ENCODE results near the gene ERF. TPM values are rescaled to one million over a fixed set of nuclear protein-coding genes. Genes with fewer than 3 reads are reported as not detected.

The ERF gene
- polyA plus RNA-seq, 1 donor from 2014 or later, result 3.8 TPM

- Histone ChIP-seq H3K9ac (ENCODE audit: low read length) (no peak overlapping the region), H4K20me1 (ENCODE audit: insufficient read depth) (no peaks in the 10 kb centered on the region), H3K27me3 (ENCODE audit: insufficient read depth, low read depth, low read length) (no peaks in the 10 kb centered on the region), H3F3A (ENCODE audit: insufficient read depth, low read length, poor library complexity, severe bottlenecking) (no peaks in the 10 kb centered on the region), H3K79me2 (replicated peaks; ENCODE audit: insufficient read depth, low read length) (no peaks in the 10 kb centered on the region), H2AFZ (ENCODE audit: low read depth, low read length) (no peak overlapping the region), H3K4me2 (ENCODE audit: low read length) (no peak overlapping the region), H3K9me3 (ENCODE audit: low read length) (no peaks in the 10 kb centered on the region), H3K36me3 (ENCODE audit: insufficient read depth, low read length) (peaks cover 10% of the 10 kb centered on the region), H3K27ac (ENCODE audit: low read length) (no peak overlapping the region), H3K9me2 (ENCODE audit: insufficient read depth, low read length) (no peaks in the 10 kb centered on the region), H3K4me3 (ENCODE audit: low read length) (no peak overlapping the region)
- TF ChIP-seq MXI1 (conservative IDR thresholded peaks at IDR 0.05; ENCODE audit: poor library complexity, severe bottlenecking), result no peak
- TF ChIP-seq POLR2AphosphoS5 (IDR thresholded peaks at IDR 0.05), result no peak
- TF ChIP-seq TAF1 (IDR thresholded peaks at IDR 0.05; ENCODE audit: low read depth), result no peak
- TF ChIP-seq RAD21 (conservative IDR thresholded peaks at IDR 0.05), result no peak
- TF ChIP-seq SMC3 (conservative IDR thresholded peaks at IDR 0.05; ENCODE audit: poor library complexity), result no peak
- TF ChIP-seq EP300 (conservative IDR thresholded peaks at IDR 0.05; ENCODE audit: poor library complexity, severe bottlenecking), result no peak
- TF ChIP-seq REST (IDR thresholded peaks at IDR 0.05; ENCODE audit: borderline replicate concordance), result no peak
- no peak for TF ChIP-seq EZH2 (IDR thresholded peaks at IDR 0.05; ENCODE audit: borderline replicate concordance, insufficient read depth, low read length, poor library complexity, severe bottlenecking)
- TF ChIP-seq CTCF (IDR thresholded peaks at IDR 0.05; ENCODE audit: poor library complexity, severe bottlenecking), result no peak
Observed at GRCh38 chr19:42233106-42233505, 21.8 kb downstream of the ERF start.

- Histone ChIP-seq H3K79me2 (replicated peaks; ENCODE audit: insufficient read depth, low read length) (no peaks in the 10 kb centered on the region), H3K9me3 (ENCODE audit: low read length) (no peaks in the 10 kb centered on the region), H3K27ac (ENCODE audit: low read length) (no peak overlapping the region), H3K9ac (ENCODE audit: low read length) (no peak overlapping the region), H3F3A (ENCODE audit: insufficient read depth, low read length, poor library complexity, severe bottlenecking) (no peaks in the 10 kb centered on the region), H3K27me3 (ENCODE audit: insufficient read depth, low read depth, low read length) (no peaks in the 10 kb centered on the region), H3K9me2 (ENCODE audit: insufficient read depth, low read length) (no peaks in the 10 kb centered on the region), H2AFZ (ENCODE audit: low read depth, low read length) (no peak overlapping the region), H3K36me3 (ENCODE audit: insufficient read depth, low read length) (peaks cover 10% of the 10 kb centered on the region), H3K4me2 (ENCODE audit: low read length) (no peak overlapping the region), H4K20me1 (ENCODE audit: insufficient read depth) (no peaks in the 10 kb centered on the region), H3K4me3 (ENCODE audit: low read length) (no peak overlapping the region)
- no peak for TF ChIP-seq EZH2 (IDR thresholded peaks at IDR 0.05; ENCODE audit: borderline replicate concordance, insufficient read depth, low read length, poor library complexity, severe bottlenecking)
Observed at GRCh38 chr19:42232435-42232834, 22.5 kb downstream of the ERF start.

GRCh38 chr19:42230571-42230970 is 24.4 kb downstream of the ERF start:
- no peak overlapping the region for H3K4me2 ChIP-seq (ENCODE audit: low read length)
- H3K9me2 ChIP-seq (ENCODE audit: insufficient read depth, low read length), result no peaks in the 10 kb centered on the region
- no peaks in the 10 kb centered on the region for H3K27me3 ChIP-seq (ENCODE audit: insufficient read depth, low read depth, low read length)
- H3K36me3 ChIP-seq (ENCODE audit: insufficient read depth, low read length), result no peaks in the 10 kb centered on the region
- no peak overlapping the region for H3K4me3 ChIP-seq (ENCODE audit: low read length)
- no peaks in the 10 kb centered on the region for H4K20me1 ChIP-seq (ENCODE audit: insufficient read depth)
- no peaks in the 10 kb centered on the region for H3K9me3 ChIP-seq (ENCODE audit: low read length)
- no peak overlapping the region for H3K27ac ChIP-seq (ENCODE audit: low read length)
- no peak overlapping the region for H3K9ac ChIP-seq (ENCODE audit: low read length)
- no peaks in the 10 kb centered on the region for H3K79me2 ChIP-seq (replicated peaks; ENCODE audit: insufficient read depth, low read length)
- H3F3A ChIP-seq (ENCODE audit: insufficient read depth, low read length, poor library complexity, severe bottlenecking), result no peaks in the 10 kb centered on the region
- TF ChIP-seq EZH2 (IDR thresholded peaks at IDR 0.05; ENCODE audit: borderline replicate concordance, insufficient read depth, low read length, poor library complexity, severe bottlenecking) (no peak), MXI1 (conservative IDR thresholded peaks at IDR 0.05; ENCODE audit: poor library complexity, severe bottlenecking) (no peak), TAF1 (IDR thresholded peaks at IDR 0.05; ENCODE audit: low read depth) (no peak), SMC3 (conservative IDR thresholded peaks at IDR 0.05; ENCODE audit: poor library complexity) (no peak)
- H2AFZ ChIP-seq (ENCODE audit: low read depth, low read length), result no peak overlapping the region
